A375 (cell line): ENCODE results near the gene PALMD. TPM values are rescaled to one million over a fixed set of nuclear protein-coding genes. Genes with fewer than 3 reads are reported as not detected.

ENCODE experiments used
- total RNA-seq: library from RNA; depleted of rRNA; stranded (reverse); fragments of >200 nt; shearing (Covaris generic); gene quantifications from 2 replicates; pipeline ENCODE4 v1.2.3, GENCODE V29; 2014; rRNA removed

Gene PALMD, protein sequence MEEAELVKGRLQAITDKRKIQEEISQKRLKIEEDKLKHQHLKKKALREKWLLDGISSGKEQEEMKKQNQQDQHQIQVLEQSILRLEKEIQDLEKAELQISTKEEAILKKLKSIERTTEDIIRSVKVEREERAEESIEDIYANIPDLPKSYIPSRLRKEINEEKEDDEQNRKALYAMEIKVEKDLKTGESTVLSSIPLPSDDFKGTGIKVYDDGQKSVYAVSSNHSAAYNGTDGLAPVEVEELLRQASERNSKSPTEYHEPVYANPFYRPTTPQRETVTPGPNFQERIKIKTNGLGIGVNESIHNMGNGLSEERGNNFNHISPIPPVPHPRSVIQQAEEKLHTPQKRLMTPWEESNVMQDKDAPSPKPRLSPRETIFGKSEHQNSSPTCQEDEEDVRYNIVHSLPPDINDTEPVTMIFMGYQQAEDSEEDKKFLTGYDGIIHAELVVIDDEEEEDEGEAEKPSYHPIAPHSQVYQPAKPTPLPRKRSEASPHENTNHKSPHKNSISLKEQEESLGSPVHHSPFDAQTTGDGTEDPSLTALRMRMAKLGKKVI
- total RNA-seq, result not detected in 2 replicates

DNA sequence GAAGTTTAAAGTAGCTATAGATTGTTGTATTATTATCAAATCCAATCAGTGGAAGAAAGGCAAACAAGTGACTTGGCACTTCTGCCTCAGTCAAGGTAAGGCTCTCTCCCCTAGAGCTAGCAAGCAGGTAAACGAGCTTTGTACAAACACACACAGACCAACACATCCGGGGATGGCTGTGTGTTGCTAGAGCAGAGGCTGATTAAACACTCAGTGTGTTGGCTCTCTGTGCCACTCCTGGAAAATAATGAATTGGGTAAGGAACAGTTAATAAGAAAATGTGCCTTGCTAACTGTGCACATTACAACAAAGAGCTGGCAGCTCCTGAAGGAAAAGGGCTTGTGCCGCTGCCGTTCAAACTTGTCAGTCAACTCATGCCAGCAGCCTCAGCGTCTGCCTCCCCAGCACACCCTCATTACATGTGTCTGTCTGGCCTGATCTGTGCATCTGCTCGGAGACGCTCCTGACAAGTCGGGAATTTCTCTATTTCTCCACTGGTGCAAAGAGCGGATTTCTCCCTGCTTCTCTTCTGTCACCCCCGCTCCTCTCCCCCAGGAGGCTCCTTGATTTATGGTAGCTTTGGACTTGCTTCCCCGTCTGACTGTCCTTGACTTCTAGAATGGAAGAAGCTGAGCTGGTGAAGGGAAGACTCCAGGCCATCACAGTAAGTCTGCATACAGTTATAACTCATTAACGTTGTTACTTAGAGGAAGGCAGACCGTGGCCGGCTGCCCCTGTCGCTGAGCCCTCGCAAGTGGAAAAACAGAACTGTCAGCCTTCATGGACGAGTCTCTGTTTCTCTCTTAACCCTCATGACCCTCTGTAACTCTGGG is at the start of gene PALMD:
TSS of gene PALMD (plus strand) at position 415 of the 833 bp plus-strand sequence. CDS start at position 620, 205 bp downstream.

Other genes starting within 250 kb of the PALMD start
- 3.8 and 4.7 TPM in 2 replicates for gene FRRS1, start 120.5 kb downstream of the PALMD start, total RNA-seq
- 4.9 and 5.5 TPM in 2 replicates for gene AGL, start 204.2 kb downstream of the PALMD start, total RNA-seq